HG02870 (cell line): ENCODE measurements around the gene OSM.
A peak's percentile ranks its signal among the peaks of the same experiment; 100 is the strongest.

Experiments used
- ATAC-seq: cut with Tn5 transposase; IDR thresholded peaks from one replicate; pipeline ENCODE4 v1.9.1; 2021; ENCODE audit warnings: mild to moderate bottlenecking, moderate library complexity; ENCODE audit not compliant: unreplicated experiment

The OSM gene

DNA sequence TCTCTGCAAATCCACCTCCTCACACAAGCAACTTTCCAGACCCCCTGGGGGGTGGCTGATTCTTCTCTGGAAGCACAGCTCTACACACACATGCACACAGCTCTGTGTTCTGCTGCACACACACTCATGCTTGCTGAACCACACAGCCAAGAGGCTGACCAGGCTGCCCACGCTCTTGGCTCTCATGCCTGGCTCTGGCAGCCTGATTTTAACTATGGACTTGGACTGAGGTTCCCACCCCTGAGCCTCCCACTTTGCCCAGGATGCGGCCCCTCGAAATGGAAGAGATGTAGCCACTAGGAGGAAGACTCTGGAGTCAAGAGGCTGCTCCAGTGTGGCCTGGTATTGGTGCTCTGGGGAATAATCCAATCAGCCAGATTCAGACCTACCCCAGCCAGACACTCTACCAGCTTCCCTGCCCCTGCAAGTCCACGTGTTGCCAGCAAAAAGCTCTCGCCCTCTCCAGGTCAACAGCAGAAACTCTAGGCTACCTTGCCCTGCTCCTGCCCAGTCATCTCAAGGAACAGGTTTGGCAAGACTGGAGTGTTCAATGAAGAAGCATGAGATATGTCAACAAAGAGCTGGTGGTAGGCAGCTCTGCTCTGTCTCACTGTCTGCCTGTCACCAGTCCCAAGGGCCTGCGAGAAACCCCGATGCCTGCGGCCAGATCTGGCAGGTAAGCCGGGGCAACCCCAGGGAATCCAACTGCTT lies 31.5 kb upstream of the OSM start:
- no peak for ATAC-seq

DNA sequence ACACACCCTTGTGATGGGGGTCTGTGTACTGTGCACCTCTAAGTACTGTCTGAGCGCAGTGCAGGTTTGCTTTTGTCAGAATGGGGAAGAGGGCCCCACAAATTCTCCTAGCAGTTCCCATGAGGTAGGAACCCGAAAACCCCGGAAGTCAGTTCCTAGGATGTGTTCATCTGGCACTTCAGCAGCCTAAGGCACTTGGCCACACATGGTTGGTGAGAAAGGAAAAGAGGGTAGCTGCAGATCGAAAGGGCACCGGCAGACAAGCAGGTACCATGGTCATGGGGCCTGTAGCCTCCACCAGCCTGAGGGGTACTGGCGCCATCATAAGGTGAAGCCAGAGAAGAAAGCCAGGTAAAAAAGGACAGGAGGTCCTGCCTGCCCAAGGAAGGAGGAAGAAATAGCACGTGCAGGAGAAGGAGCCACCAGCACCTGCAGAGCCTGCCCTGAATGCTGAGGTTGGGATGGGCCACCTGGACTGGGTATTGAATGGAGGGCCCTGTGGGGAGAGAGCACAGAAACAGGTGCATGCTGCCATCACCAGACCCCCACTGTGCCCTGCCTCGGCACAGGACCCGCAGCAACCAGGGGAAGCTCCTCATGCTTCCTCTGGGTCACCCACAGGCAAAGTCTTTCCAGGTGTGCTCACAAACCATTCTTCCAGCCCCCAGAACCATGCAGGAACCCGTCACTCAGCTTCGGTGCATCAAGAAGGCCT lies 30.8 kb upstream of the OSM start:
- no peak for ATAC-seq

DNA sequence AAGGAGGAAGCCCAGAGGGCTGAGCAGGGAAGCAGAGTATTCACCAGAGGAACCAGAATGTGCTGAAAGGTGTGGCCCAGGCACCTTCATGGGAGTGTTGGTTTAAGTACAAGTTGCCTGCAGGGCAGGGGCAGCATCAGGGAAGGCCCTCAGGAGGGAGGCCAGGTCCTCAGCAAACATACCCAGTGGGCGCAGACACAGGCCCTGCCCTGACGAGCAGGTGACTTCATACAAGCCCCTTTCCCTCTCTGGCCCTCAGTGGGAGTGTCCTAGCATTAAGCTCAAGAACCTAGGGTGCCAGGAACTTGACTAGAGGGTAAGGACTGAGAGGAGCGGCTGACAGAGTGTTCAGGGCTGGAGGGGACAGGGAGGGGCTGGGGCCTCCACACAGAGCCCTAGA lies 30.2 kb upstream of the OSM start:
- no peak for ATAC-seq

DNA sequence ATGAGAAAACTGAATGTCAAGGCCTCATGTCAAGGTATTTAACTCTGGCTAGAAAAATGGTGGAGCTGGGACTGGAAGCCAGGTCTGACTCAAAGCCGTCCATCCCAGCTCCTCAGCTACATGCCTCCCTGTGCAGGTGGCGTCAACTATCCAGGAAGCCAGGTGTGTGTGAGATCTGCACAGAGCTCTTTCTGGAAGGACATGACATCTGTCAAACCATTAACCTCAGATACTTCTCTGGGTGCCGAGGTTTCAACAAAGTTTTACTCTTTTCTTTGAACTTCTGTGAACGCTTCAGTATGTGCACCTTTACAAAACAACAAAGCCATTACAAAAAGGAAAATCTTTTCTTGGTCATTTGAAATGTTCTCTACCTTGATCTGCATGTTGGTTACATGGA lies 29.7 kb upstream of the OSM start:
- ATAC-seq = no peak

DNA sequence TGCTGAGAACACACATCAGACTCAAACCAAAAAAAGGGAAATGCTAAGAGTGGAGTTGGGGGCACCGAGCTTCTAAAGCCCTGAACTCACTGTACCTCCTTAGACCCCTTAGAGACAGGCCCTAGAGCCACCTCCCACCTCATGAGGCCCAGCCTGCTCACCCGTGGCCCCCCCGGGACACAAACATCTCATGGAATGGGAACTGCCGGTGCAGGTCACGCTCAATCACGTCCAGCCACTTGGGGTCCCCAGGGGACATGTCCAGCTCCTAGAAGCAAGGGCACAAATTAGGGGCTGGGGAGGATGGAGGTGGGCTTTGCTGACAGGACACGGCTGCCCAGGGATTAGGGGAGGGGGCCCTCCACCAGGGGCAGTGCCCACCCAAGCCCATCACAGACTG lies 28.9 kb upstream of the OSM start:
- ATAC-seq = no peak

DNA sequence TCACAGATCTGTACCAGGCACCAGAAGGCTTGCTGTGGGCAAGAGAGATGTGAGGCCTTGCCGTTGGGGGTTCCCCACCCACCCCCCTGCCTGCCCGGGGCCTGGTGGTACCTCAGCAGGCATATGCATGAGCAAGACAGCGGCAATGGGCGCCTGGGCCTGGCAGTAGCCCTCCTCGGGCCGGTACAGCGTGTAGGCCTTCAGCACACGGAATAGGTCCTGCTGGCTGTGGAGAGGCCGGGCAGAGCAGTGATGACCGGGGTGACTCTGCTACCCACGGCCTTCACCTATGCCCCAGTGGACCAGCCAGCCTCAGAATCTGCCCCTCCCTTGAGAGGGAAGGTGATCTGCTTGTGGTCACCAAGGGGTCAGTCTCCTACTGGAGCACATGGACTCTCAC lies 28.2 kb upstream of the OSM start:
- no peak for ATAC-seq

DNA sequence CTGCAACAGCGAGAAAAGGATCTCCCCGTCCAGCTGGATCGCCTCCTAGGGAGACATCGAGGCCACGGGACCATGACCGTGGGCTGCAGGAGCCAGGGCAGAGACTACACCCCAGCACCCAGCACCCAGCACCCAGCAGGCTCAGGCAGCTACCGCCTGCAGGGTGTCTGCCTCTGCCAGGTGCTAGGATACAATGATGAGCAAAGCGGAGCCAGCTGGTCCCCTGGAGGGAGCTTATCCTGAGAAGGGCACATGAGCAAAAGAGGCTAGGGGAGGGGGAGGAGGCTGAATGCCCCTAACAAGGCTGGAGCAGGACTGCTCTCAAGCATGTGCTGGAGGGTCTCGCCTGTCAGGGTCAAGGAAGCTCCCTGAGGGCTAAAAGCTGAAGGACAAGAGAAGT lies 27.4 kb upstream of the OSM start:
- ATAC-seq = no peak

DNA sequence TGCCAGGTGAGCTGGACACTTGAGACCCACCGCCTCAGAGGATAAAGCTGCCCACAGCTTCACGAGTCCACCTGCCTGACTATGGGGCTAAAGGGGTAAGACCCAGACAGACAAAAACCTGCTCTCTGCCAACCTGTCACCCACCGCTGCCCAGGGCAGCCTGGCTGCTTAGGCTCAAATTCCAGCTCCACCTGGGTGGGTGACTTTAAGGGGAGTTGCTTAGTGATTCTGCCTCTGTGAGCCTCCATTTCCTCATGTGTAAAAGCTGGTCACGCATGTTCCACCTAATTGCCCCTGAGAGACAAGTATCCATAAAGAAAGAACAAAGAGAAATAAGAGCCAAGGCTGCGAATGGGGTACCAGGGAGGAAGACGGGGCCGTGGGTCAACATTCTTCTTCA lies 26.4 kb upstream of the OSM start:
- ATAC-seq = no peak

DNA sequence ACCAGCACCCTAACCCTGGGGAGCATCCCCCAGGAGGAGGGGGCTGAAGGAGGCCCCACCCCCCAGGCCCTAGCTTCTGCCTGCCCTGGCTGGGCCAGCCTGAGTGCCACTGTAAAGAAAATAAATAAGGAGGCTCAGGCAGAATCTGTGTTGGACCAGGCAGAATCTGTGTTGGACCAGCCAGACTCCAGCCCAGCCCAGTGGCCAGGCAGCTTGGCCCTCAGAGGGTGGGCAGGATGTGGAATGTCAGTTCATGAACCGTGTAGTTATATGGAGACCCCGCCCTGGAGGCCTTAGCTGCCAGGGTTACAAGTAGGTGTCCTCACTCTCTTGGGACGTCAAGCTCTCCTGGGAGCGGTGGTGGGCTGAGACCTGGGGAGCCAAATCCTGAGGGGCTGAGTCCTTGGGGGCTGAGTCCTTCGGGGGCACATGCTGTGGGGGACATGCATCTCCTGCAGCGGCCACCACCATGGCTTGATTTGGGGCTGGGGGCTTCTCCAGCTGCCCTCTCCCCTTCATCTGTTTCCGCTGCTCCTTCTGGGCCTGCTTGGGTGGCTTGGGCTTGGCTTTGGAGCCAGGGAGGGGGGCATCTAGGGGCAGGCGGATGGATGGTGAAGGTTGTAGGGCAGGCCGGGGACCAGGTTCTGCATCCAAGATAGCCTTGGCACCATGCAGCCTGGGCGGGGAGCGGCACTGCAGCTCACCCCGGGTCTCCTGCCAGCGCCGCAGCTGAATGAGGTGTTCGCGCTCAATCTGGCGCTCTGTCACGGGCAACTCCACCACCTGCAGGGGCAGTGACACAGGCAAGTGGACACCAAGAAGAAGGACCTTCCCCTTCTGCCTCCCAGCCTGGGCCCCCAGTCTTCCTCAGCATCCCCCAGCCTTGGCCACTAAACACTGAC lies 25.7 kb upstream of the OSM start:
- no peak for ATAC-seq

DNA sequence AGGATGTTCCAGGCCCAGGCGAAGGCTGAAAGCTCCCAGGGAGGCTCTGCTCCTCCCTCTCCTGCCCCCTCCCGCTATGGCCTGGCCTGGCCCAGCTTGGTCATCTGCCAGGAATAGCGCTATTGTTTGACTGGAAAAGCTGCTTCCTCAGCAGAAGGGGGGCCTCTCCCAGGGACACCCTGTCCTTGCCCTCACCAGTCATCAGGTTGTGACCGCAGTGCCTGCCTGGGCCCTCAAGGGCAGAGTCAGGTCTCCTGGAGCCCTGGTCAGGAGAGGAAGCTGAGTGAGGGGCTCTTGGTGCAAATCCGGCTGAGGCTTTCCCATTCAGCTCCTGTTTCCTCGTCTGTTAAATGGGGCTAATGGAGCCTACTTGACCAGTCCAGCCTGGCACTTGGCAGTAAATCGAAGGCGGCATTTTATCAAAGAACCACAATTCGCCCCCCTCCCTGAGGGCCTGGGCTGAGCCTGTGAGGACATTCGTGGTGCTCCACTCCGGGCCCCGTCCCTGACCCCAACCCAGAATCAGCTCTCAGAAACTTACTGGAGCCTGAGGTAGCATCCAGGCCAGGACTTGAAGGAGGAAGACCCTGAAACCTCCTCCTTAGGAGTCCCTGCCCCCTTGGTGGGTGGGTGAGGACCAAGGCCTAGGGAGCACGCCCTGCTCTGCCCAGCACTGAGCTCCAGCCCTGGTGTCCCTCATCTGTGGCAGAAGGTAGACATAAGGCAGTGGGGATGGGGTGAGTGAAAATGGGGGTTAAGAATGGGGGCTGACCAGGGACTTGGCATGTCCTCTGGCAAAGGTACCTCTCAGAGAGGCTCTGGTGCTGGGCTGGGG lies 24.6 kb upstream of the OSM start:
- no peak for ATAC-seq

DNA sequence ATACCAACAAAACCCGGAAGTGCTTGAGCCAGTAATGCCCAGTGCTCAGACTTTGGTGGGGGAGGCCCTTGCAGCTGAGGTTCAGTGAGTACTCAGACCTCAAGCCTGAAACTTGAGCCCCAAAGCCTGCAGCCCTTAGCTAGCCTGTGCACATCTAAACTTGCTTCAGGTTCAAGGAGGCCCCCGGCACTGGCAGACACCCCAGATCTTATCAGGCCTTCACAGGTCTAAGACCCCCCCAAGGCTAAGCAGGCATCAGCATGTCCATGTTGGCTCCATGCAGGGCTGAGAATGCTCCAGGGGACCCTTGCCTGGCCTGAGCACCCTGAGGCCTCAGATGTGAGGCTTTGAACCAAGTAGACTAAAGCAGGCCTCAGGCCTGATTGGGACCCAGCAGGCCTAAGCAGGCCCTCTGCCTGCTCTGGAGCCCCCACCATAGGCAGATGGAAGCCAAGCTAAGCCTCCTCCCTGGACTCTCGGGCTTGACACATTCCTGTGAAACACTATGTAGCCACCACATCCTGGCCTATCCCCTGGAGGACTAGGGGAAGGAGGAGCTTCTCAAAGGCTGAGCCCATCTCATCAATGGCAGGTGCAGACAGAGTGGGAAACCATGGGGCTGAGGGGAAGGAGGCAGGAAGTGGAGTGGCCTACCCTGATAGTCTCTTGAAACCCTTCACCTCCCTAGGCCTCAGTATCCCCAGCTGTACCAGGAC lies 23.8 kb upstream of the OSM start:
- no peak for ATAC-seq

DNA sequence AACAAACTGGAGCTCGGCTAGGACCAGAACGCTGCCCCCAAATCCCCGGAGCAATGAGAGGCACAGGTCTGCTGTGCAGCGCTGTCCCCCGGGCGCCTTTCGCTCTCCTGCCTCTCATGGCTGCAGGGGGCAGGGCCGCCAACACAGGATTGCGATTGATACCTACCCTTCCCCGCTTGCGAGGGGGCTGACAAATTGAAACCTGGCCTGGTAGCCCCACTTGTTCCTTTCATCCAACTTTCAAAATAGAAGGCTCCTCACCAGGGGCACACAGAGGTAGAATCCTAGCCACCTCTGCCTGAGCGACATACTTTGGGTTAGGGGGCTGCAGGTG lies 23.3 kb upstream of the OSM start:
- peak; percentile 16 for ATAC-seq

DNA sequence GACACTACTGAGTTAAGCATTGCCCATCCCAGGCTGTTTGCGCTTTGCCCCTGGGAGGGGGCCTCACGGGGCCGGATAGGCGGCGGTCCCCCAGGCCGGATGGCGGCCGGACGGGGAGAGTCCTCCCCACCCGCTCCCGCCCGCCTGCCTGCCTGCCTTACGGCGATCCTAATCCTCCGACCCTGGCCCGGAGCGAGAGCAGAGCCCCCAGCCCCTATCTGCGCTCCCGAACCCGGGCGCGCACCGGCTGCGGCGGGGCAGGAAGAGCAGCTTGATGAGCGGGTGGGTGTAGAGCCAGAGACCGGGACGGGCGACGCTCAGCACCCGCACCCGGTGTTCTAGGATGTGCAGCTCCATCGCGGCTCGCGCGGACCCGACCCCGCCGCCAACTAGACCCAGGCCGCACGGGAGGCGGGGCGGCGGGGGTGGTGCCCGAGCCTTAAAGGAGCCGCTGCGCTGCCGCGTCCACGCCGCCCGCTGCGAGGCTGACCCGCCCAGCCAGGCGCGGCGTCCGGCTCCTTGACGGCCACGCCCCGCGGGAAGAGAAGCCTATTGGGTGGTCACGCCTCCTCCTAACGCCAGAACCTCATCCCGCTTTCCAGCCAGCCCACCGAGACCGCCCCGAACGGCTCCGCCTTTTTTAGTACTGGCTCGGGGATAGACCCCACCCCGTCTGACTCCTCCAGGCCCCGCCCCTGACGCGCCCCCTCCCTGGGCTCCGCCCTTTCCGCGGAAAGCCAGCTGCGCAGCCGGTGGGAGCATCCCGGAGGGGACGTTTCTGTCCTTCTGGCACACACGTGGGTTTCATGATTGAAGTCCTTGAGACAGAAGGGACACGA lies 22.7 kb upstream of the OSM start, which contains the start of gene CASTOR1:
CASTOR1 (minus strand) TSS at position 365 of the 839 bp plus-strand sequence; CDS start at position 357, 8 bp downstream.
- peak; percentile 67 for ATAC-seq

DNA sequence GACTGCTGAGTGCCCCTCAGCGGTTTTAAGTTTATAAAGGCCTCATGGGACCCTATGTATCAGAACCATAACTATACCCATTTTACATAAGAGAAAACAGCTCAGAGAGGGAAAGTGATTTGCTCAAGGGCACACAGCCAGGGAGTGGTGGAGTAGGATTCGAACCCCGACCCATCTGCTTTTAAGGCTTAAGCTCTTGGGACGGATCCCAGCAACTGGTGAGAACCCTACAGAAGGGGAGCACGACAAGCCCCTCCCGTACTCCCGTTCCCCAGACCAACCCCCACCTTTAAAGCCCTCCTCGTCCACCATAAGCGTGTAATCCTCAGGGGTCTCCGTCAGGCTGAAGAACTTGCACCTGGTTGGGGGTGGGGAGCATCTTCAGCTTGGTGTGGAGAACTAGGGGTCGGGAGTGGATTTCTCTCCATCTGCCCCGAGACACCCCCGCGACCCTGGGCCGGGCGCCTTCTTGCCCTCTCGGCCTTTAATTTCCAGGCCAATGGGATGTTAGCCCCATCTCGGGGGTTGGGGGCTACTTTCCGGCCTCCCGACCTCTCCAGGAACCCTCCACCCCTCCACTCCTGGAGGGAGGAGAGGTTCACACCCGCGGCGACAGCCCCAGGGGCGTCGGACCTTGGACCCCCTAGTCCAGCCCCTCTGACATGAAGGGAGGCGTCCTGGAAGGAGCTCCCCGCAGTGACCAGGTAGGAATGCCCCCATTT lies 21.9 kb upstream of the OSM start:
- ATAC-seq = no peak

DNA sequence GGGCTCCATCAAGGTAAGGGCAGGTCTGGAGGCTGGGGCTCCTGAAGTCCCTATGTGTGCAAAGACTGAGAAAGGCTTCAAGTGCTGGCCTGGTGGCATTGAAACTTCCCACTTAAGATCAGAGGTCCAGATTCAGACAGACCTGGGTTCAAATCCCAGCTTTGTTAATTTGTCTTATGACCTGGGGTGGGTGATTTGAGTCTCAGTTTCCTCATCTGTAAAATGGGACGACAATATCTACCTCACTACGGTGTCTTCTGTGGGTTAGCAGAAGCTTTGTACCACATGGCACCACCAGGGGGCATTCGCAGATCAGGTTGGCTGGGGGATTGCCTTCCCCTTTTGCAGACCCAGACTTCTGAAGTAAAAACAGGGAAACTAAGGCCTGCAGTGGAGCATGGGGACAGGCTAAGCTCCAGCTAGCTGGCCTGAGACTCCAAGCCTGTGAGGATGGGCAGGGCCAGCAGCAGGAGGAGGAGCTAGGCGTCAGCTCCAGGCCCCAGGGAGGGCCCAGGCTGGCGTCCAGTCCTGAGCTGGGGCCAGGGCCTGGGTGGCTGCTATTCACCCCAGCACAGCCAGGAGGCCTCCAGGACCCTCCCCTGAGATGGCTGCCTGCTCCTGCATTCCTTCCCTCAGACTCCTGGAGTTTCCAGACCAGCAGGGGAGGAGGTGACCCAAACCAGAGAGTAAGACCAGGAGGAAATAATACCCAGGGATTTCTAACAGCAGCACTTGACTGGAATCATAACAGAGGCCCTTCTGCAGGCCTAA lies 21.2 kb upstream of the OSM start:
- no peak for ATAC-seq

DNA sequence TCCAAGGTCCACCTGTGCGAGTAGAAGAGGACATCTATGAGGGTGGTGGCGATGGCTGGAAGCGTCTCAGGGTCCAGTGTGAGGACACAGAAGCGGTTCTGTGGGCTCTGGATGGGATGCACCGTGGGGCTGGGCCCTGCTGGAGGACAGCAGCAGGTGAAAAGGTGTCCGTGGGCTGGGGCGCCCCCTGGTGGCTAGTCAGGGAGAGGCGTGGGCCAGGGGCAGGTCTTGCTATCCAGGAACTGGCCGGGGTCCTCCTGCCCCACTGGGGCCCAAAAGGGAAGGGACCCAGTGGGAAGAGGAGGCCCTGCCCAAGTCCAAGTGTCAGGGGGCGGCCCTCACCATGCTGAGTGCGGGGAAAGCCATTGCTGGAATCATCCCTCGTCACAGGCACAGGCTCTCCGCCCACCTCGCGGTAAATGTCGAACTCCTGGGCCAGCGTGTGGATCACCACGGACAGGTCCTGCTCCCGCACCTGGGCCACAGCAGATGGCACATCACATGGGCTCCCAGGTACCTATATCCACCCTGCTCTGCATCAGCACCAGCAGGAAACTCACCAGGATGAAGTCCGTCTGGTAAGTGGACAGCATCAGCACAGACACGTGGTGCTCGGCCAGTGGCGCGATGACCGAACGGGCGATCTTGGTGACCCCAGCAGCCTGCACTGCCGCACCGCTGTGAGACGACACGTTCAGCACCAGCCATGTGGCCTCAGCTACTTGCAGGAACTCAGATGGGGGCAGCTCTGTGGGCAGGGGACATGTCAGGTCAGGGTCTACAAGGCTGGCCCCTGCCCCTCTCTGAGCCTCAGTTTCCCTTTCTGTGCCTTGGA lies 20.4 kb upstream of the OSM start:
- no peak for ATAC-seq

DNA sequence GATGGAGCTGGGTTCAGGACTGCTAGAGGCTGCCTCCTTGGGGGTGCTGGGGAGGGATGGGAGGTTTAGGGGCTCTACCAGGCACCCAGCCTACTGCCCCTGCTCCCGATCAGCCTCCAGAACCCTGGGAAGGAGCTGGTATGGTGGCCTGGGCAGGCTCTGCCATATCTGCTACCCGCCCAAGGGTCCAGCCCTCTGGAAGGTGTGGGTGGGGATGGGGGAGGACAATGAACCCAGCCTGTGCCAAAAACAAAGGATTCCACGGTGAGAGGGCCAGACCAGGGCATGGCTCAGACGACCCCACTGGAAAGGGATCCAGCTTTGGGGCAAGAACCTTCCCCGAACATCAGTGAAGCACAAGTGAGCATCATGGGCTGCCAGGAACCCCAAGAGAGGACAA lies 19.7 kb upstream of the OSM start:
- no peak for ATAC-seq
